ENCODE measurements around the gene METTL16. TPM values are rescaled to one million over a fixed set of nuclear protein-coding genes. Genes with fewer than 3 reads are reported as not detected.
"Not testable (repeated sequence)": the region's sequence is repeated elsewhere in the genome, so short reads cannot be mapped to it uniquely, and the experiment has no call there.

METTL16 gene
- total RNA-seq, 1 donor from 2014 or later, result 20.8 TPM

GRCh38 chr17:2445638-2446037, 66.0 kb downstream of the METTL16 start:
- no peak overlapping the region for H3K27ac ChIP-seq (replicated peaks)
- no peaks in the 10 kb centered on the region for H3K27me3 ChIP-seq (ENCODE audit: low read depth)
- TF ChIP-seq CTCF (IDR thresholded peaks at IDR 0.05; ENCODE audit: borderline replicate concordance), result no peak

GRCh38 chr17:2444382-2444781, 67.3 kb downstream of the METTL16 start:
- DNase-seq, result no peak
- intact Hi-C loops (cut with micrococcal nuclease), result no loop called here
- no peak for TF ChIP-seq CTCF (IDR thresholded peaks at IDR 0.05; ENCODE audit: borderline replicate concordance)
- H3K4me3 ChIP-seq, result no peak overlapping the region
- no peak overlapping the region for H3K27ac ChIP-seq (replicated peaks)
- H3K36me3 ChIP-seq, result peaks cover 24% of the 10 kb centered on the region
- peaks cover 8% of the 10 kb centered on the region for H3K9me3 ChIP-seq (replicated peaks)
- H3K27me3 ChIP-seq (ENCODE audit: low read depth), result no peaks in the 10 kb centered on the region
- H3K4me1 ChIP-seq, result peaks cover 2% of the 10 kb centered on the region

More at GRCh38 chr17:2445638-2446037, 66.0 kb downstream of the METTL16 start:
- no peak overlapping the region for H3K4me3 ChIP-seq
- intact Hi-C loops (cut with micrococcal nuclease), result no loop called here
- no peak for DNase-seq
- peaks cover 11% of the 10 kb centered on the region for H3K4me1 ChIP-seq
- H3K36me3 ChIP-seq, result peaks cover 13% of the 10 kb centered on the region
- H3K9me3 ChIP-seq (replicated peaks), result peaks cover 8% of the 10 kb centered on the region

- Histone ChIP-seq H3K4me3 (no peak overlapping the region), H3K4me1 (no peaks in the 10 kb centered on the region), H3K27ac (replicated peaks) (no peak overlapping the region), H3K36me3 (peaks cover 44% of the 10 kb centered on the region), H3K9me3 (replicated peaks) (peaks cover 8% of the 10 kb centered on the region), H3K27me3 (ENCODE audit: low read depth) (no peaks in the 10 kb centered on the region)
- no peak for TF ChIP-seq CTCF (IDR thresholded peaks at IDR 0.05; ENCODE audit: borderline replicate concordance)
- no peak for DNase-seq
- intact Hi-C loops (cut with micrococcal nuclease), result no loop called here
These were observed 69.5 kb downstream of the METTL16 start for GRCh38 chr17:2442166-2442565.

DNA sequence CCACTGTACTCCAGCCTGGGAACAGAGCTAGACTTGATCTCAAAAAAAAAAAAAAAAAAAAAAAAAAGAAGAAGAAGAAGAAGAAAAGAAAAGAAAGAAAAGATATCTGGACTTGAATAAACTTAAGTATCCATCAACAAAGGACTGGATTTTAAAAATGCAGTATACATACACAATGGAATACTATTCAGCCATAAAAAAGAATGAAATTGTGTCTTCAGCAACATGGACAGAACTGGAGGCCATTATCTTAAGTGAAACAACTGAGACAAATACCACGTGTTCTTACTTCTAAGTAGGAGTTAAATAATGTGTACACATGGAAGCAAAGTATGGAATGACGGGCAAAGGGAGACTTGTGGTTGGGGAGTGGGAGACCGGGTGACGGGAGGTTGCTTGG, 70.8 kb downstream of the METTL16 start:
- H3K27me3 ChIP-seq (ENCODE audit: low read depth), result no peaks in the 10 kb centered on the region
- H3K27ac ChIP-seq (replicated peaks), result no peak overlapping the region
- peaks cover 56% of the 10 kb centered on the region for H3K36me3 ChIP-seq
- DNase-seq, result no peak
- intact Hi-C loops (cut with micrococcal nuclease), result no loop called here
- H3K9me3 ChIP-seq (replicated peaks), result peaks cover 2% of the 10 kb centered on the region
- no peak for TF ChIP-seq CTCF (IDR thresholded peaks at IDR 0.05; ENCODE audit: borderline replicate concordance)
- H3K4me1 ChIP-seq, result no peaks in the 10 kb centered on the region
- H3K4me3 ChIP-seq, result no peak overlapping the region

DNA sequence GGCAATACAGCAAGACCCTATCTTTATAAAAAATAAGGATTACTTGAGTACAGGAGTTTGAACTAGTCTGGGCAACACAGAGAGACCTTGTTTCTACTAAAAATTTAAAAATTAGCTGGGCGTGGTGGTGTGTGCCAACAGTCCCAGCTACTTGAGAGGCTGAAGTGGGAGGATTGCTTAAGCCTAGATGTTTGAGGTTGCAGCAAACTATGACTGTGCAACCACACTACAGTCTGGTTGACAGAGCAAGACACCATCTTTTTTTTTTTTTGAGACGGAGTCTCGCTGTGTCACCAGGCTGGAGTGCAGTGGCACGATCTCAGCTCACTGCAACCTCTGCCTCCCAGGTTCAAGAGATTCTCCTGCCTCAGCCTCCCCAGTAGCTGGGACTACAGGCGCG, 71.7 kb downstream of the METTL16 start:
- H3K36me3 ChIP-seq, result peaks cover 61% of the 10 kb centered on the region
- H3K27ac ChIP-seq (replicated peaks); H3K4me3 ChIP-seq; H3K9me3 ChIP-seq (replicated peaks); intact Hi-C loops (cut with micrococcal nuclease); DNase-seq; H3K4me1 ChIP-seq; H3K27me3 ChIP-seq (ENCODE audit: low read depth): not testable (repeated sequence)

DNA sequence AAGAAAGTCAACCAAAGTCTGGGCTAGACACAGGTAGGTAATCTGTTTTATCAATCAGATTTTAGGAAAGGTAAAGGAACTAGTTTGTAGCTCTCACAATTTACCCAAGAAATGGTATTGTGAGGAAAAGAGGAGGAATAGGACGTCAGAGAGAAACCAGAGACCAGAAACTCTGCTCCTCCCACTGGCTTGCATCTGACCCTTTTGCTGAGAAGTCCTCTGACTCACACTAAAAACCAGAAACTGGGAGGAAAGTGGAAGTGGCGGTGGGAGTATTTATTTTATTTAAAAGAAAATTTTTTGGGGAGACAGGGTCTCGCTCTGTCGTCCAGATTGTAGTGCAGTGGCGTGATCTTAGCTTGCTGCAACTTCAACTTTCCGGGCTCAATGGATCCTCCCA, 72.9 kb downstream of the METTL16 start:
- H3K27me3 ChIP-seq (ENCODE audit: low read depth), result no peaks in the 10 kb centered on the region
- peaks cover 68% of the 10 kb centered on the region for H3K36me3 ChIP-seq
- no peak for TF ChIP-seq CTCF (IDR thresholded peaks at IDR 0.05; ENCODE audit: borderline replicate concordance)
- no peaks in the 10 kb centered on the region for H3K9me3 ChIP-seq (replicated peaks)
- no peak for DNase-seq
- H3K27ac ChIP-seq (replicated peaks), result no peak overlapping the region
- intact Hi-C loops (cut with micrococcal nuclease), result no loop called here
- H3K4me1 ChIP-seq, result no peaks in the 10 kb centered on the region
- no peak overlapping the region for H3K4me3 ChIP-seq

All from left ventricle myocardium inferior (tissue), 1 donor.